ENCODE data around the gene SLC38A7.
"Not testable (repeated sequence)": the region's sequence is repeated elsewhere in the genome, so short reads cannot be mapped to it uniquely, and the experiment has no call there.

Gene SLC38A7

GRCh38 chr16:58638148-58639036 lies 46.2 kb downstream of the SLC38A7 start:
- peak; percentile 38 for DNase-seq (ENCODE audit: low read depth)
- no peak for TF ChIP-seq MAX (IDR thresholded peaks at IDR 0.05; ENCODE audit: low read depth, low read length)
- TF ChIP-seq POLR2A (IDR thresholded peaks at IDR 0.05; ENCODE audit: extremely low read depth, insufficient read length): no peak
- no peak for TF ChIP-seq CTCF (IDR thresholded peaks at IDR 0.05; ENCODE audit: low read depth, low read length)
- no peak for TF ChIP-seq MYC (IDR thresholded peaks at IDR 0.05; ENCODE audit: low read depth, low read length)
- no peak overlapping the region for H3K4me3 ChIP-seq (ENCODE audit: low read depth, low read length)

GRCh38 chr16:58637021-58637420 lies 47.5 kb downstream of the SLC38A7 start:
- H3K4me3 ChIP-seq (ENCODE audit: low read depth, low read length); DNase-seq (ENCODE audit: low read depth): not testable (repeated sequence)

- TF ChIP-seq CTCF (IDR thresholded peaks at IDR 0.05; ENCODE audit: low read depth, low read length) (no peak), POLR2A (IDR thresholded peaks at IDR 0.05; ENCODE audit: extremely low read depth, insufficient read length) (no peak), MYC (IDR thresholded peaks at IDR 0.05; ENCODE audit: low read depth, low read length) (no peak), MAX (IDR thresholded peaks at IDR 0.05; ENCODE audit: low read depth, low read length) (no peak)
- no peak for DNase-seq (ENCODE audit: low read depth)
- no peak overlapping the region for H3K4me3 ChIP-seq (ENCODE audit: low read depth, low read length)
These were observed 48.1 kb downstream of the SLC38A7 start for GRCh38 chr16:58636466-58636865.

DNA sequence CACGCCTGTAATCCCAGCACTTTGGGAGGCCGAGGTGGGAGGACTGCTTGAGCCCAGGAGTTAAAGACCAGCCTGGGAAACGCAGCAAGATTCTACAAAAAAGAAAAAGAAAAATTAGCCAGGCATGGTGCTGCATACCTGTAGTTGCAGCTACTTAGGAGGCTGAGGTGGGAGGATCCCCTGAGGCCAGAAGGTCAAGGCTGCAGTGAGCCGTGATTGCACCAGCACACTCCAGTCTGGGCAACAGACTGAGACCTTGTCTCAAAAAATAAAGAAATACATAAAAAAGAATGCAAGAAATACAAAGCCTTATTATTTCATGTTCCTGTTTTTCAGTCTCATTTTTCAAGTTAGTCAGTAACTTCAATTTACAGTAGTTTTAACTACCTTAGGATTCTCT lies 49.1 kb downstream of the SLC38A7 start:
- TF ChIP-seq CTCF (IDR thresholded peaks at IDR 0.05; ENCODE audit: low read depth, low read length): no peak
- TF ChIP-seq MYC (IDR thresholded peaks at IDR 0.05; ENCODE audit: low read depth, low read length): no peak
- TF ChIP-seq MAX (IDR thresholded peaks at IDR 0.05; ENCODE audit: low read depth, low read length): no peak
- TF ChIP-seq POLR2A (IDR thresholded peaks at IDR 0.05; ENCODE audit: extremely low read depth, insufficient read length): no peak
- no peak overlapping the region for H3K4me3 ChIP-seq (ENCODE audit: low read depth, low read length)
- no peak for DNase-seq (ENCODE audit: low read depth)

GRCh38 chr16:58634265-58634802 lies 50.2 kb downstream of the SLC38A7 start:
- no peak overlapping the region for H3K4me3 ChIP-seq (ENCODE audit: low read depth, low read length)
- DNase-seq (ENCODE audit: low read depth): no peak
- no peak for TF ChIP-seq MAX (IDR thresholded peaks at IDR 0.05; ENCODE audit: low read depth, low read length)
- TF ChIP-seq MYC (IDR thresholded peaks at IDR 0.05; ENCODE audit: low read depth, low read length): no peak
- TF ChIP-seq POLR2A (IDR thresholded peaks at IDR 0.05; ENCODE audit: extremely low read depth, insufficient read length): no peak
- no peak for TF ChIP-seq CTCF (IDR thresholded peaks at IDR 0.05; ENCODE audit: low read depth, low read length)

- peak; percentile 67 for TF ChIP-seq MAX (IDR thresholded peaks at IDR 0.05; ENCODE audit: low read depth, low read length)
- peak; percentile 78 for TF ChIP-seq POLR2A (IDR thresholded peaks at IDR 0.05; ENCODE audit: extremely low read depth, insufficient read length)
- TF ChIP-seq MYC (IDR thresholded peaks at IDR 0.05; ENCODE audit: low read depth, low read length): peak; percentile 69
- no peak for TF ChIP-seq CTCF (IDR thresholded peaks at IDR 0.05; ENCODE audit: low read depth, low read length)
- peak; percentile 100 for DNase-seq (ENCODE audit: low read depth)
- peak within 1 kb of the TSS; percentile 72 for H3K4me3 ChIP-seq (ENCODE audit: low read depth, low read length)
These were observed 54.6 kb downstream of the SLC38A7 start, which contains the start of gene CNOT1 for GRCh38 chr16:58629733-58630640. Gene CNOT1 (minus strand): TSS chr16:58629826. CDS start chr16:58599337, 30,489 bp downstream.
